ENCODE measurements around the gene NYNRIN.

DNA sequence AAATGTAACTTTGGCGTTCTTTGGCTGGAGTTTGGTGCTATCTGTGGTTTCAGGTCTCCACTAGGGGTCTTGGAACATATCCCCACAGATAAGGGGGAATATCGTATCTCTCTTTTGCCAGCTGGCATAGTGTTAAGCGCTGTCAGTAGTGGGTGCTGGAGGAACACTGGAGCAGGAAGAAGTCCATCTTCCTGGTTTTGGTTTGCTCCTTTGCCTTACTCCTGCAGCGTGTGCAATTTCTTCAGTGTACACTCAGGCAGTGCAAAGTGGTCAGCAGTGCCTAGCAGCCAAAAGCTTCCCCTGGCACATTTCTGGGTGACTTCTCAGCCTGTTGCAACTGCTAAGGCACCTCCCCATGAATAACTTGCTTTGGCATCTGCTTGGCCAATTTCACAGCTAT is 47.3 kb upstream of the NYNRIN start:
- TF ChIP-seq, protein P1, sequence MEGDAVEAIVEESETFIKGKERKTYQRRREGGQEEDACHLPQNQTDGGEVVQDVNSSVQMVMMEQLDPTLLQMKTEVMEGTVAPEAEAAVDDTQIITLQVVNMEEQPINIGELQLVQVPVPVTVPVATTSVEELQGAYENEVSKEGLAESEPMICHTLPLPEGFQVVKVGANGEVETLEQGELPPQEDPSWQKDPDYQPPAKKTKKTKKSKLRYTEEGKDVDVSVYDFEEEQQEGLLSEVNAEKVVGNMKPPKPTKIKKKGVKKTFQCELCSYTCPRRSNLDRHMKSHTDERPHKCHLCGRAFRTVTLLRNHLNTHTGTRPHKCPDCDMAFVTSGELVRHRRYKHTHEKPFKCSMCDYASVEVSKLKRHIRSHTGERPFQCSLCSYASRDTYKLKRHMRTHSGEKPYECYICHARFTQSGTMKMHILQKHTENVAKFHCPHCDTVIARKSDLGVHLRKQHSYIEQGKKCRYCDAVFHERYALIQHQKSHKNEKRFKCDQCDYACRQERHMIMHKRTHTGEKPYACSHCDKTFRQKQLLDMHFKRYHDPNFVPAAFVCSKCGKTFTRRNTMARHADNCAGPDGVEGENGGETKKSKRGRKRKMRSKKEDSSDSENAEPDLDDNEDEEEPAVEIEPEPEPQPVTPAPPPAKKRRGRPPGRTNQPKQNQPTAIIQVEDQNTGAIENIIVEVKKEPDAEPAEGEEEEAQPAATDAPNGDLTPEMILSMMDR (IDR thresholded peaks at IDR 0.05), result no peak
- no peak for TF ChIP-seq POLR2AphosphoS5 (IDR thresholded peaks at IDR 0.05; ENCODE audit: low read depth, low read length)
- TF ChIP-seq SIN3A (IDR thresholded peaks at IDR 0.05; ENCODE audit: borderline replicate concordance, insufficient read depth, low read depth, low read length), result no peak
- TF ChIP-seq, protein P2, sequence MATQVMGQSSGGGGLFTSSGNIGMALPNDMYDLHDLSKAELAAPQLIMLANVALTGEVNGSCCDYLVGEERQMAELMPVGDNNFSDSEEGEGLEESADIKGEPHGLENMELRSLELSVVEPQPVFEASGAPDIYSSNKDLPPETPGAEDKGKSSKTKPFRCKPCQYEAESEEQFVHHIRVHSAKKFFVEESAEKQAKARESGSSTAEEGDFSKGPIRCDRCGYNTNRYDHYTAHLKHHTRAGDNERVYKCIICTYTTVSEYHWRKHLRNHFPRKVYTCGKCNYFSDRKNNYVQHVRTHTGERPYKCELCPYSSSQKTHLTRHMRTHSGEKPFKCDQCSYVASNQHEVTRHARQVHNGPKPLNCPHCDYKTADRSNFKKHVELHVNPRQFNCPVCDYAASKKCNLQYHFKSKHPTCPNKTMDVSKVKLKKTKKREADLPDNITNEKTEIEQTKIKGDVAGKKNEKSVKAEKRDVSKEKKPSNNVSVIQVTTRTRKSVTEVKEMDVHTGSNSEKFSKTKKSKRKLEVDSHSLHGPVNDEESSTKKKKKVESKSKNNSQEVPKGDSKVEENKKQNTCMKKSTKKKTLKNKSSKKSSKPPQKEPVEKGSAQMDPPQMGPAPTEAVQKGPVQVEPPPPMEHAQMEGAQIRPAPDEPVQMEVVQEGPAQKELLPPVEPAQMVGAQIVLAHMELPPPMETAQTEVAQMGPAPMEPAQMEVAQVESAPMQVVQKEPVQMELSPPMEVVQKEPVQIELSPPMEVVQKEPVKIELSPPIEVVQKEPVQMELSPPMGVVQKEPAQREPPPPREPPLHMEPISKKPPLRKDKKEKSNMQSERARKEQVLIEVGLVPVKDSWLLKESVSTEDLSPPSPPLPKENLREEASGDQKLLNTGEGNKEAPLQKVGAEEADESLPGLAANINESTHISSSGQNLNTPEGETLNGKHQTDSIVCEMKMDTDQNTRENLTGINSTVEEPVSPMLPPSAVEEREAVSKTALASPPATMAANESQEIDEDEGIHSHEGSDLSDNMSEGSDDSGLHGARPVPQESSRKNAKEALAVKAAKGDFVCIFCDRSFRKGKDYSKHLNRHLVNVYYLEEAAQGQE (IDR thresholded peaks at IDR 0.05; ENCODE audit: insufficient read depth in 1 of 2, low read depth in 2 of 2, low read length in 1 of 2), result no peak
- no peak for TF ChIP-seq TCF7L2 (IDR thresholded peaks at IDR 0.05; ENCODE audit: low read depth, low read length)
